Measurements from ENCODE around the gene CD83.
A peak's percentile ranks its signal among the peaks of the same experiment; 100 is the strongest.

CD83 gene

DNA sequence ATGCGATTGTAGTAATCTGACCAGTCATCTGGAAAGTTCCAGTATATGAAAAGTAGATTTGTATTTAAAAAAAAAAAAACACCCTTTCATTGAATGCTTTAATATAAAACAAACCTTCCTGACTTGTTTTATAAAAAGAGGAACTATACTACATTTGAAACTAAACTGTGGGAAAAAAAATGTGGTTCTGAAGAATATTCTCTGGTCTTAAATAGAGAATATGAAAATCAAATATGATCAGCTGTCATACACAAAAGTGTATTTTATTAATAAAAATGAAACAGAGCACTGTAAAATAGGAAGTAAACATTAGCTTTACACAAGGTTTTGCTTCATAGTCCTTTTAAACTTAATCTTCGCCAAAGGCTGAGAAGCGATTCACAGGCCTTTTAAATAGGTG lies 25.3 kb upstream of the CD83 start:
- no peak for DNase-seq

DNA sequence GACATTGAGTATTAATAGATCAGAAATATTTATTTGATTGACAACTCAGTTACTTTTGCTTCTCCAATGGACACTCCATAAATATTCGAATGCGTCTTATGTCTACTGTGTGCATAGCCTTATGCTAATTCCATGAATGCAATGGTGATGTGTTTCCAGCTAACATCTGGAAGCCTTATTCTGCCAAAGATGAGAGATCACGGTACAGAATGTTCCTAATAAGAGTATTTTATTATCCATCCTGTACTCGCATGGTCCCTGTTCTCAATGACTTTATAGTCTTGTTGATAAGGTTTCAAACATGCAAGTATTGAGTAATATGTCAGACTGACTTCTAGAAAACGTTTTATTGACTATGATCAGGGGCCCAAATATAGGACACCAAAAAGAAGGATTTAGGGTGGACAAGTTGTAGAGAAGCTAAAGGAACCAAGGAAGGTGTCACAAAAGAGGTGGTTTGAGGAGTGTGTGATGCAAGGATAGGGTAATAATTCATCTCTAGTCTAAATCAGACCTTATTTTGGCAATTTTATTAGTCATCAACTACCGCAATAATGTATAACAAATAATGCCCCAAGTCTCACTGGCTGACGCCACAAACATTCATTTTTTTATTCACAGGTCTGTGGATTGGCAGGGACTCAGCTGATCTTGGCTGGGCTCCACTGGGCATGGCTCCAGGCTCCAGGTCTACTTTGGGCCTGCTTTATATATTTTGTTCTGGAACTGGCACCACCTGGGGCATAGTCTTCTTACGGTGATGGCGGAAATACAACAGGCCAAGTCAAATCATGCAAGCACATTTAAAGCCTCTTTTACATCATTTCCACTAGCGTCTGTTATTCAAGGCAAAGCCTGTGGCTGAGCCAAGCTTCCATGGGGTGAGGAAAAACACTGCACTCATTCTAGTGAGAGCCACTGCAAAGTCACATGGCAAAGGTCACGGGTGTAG lies 24.5 kb upstream of the CD83 start:
- DNase-seq: no peak

DNA sequence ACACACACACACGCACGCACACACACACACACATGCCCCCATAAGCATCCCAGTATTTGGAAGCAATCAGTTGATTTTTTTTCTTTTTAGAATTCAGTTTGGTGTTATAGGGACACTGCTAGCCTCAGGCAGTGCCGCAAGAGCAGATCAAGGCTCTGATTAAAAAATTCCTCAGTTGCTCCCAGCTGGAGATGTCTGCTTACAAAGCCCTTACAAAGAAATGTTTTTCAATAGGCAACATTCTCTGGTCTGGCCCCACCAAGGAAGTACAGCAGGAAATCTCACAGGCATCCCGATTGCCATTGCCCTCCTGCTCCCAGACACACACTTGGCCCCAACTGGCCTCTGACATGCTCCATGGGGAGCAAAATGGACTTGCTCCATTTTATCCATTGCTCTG lies 22.9 kb upstream of the CD83 start:
- no peak for DNase-seq

GRCh38 chr6:14095437-14095836 lies 22.1 kb upstream of the CD83 start:
- no peak for DNase-seq

DNA sequence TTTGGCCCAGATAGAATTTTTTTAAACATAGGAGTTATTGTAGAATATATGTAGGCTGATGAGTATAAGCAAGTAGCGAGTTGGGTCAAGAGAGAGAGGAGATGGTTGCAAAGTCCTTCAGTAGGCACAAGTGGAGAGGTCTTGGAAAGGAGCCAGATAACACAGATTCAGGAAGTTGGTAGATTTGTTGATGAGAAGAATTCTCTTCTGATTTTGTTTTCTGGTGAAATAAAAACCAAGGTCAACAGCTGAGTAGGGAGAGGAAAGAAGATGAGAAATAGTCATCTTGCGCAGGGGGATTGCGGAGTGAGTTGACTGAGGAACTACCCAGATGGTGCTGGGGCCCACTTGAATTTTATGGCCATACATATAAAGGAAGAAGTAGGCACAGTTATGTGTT lies 17.4 kb upstream of the CD83 start:
- no peak for DNase-seq

- DNase-seq: no peak
Observed at GRCh38 chr6:14100966-14101365, 16.6 kb upstream of the CD83 start.

DNA sequence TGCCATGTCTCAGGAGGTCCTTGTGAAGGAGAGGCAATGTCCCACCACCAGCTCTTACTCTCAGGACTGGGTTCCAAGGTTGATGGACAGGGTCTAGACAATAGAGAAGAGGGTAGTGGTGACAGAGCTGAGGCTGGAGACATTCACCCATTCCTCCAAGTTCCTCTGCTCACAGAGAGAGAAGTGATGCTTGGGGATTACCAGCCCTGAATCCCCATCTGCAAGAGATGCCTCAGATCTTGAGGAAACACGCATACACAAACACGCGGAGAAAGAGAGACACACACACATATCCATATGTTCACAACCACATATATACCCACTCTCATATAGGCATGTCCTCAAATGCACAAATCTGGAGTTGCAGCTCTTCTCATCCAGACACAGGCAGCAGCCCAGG lies 15.2 kb upstream of the CD83 start:
- no peak for DNase-seq

GRCh38 chr6:14105547-14105946 lies 12.0 kb upstream of the CD83 start:
- DNase-seq: no peak

GRCh38 chr6:14107000-14107399 lies 10.6 kb upstream of the CD83 start:
- DNase-seq: no peak

DNA sequence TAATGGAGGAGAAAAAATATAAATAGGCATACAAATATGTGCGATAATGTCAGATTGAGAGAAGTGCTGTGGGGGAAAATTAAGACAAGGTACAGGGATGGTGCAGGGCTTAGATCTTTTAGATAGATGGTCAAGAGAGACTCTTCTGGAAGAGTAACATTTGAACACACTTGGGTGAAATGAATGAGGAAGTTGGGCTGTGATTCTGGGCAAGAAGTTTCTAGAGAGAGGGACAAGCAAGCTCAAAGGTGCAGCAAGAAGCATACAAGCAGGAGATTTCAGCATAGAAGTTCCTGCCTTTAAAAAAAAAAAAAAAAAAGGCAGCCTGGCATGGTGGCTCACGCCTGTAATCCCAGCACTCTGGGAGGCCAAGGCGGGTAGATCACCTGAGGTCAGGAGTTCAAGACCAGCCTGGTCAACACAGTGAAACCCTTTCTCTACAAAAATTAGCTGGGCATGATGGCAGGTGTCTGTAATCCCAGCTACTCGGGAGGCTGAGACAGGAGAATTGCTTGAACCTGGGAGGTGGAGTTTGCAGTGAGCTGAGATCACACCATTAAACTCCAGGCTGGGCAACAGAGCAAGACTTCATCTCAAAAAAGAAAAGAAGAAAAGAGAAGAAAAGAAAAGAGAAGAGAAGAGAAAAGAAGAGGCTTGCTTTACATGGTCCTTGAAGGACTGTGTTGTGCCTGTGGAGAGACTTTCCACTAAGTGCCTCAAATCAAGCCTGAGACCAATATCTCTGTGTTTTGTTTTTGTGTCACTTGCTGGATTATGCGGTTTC lies 9.7 kb upstream of the CD83 start:
- DNase-seq: no peak

DNA sequence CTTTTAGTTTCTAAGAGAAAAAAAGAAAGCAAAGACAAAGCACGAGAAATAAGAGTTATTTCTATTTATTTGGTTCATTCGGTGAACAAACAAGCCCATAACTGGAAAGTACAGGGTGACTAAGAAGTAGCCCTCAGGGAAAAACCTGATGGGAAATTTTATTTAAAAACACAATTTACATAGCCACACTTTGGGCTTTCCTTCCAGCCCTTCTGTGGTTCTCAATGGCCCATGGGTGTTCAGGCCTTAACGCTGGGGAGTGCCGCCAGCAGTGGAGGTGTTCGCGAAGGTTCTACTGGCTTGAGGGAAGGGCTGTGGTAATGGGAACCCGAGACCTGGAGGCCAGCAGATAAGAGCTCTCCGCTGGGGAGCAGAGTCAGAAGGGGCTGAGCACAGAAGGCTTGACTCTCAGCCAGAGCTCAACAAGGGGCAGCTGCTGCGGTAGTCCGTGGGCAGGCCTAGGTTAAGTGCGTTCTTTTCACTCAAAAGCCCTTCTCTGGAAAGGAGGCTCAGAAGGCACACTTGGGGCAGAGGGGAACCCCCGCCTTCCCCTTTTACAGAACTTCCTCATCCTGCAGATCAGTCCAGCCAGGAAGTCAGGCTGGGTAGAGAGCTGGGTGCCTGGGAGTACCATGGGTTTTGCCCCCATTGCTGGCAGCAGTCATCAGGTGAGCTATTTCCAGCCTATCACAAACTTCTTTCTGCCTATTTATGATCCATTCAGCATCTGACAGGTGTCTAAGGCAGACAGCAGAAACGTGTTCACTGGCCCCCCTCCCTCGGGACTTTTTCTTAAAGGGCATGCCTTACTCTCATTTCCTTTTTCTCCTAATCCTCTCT lies 8.8 kb upstream of the CD83 start:
- DNase-seq: peak; percentile 53

- DNase-seq: no peak
Observed at GRCh38 chr6:14109411-14109826, 8.2 kb upstream of the CD83 start.

DNA sequence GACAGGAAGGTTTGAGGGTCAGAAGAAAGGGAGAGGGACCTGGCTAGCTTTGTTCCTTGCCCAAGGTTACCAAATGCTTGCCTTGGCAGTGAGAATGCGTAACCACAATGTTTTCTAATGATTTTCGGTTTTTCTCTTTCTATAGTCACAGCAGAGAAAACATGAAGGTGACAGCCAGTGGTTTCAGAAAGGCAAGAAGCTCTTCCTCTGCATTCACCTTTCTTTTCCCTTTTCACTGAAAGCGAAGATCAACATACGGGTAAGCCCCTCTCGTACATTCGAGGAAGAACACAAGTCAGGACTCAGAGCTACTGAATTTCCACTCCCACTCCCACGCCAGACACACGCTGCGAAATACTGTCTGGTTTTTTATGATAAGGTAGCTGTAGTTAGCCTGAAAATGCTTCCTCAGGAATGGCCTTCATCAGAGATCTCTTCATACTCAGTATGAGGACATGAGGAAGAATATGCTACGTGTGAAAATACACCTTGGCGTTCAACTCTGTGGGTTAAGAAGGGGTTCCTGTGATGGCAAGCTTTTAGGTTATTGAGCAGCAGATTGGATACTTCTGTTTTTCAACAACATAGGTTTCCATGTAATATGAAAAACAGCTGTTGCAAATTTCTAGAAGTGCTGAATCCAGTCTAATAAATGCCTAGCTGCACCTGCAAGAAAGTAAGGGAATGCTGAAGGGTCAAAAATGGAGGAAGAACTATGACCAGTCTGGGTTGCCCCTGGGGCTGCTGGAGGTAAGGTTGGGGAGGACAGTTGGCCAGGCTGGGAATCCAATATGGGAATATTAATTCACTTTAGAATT lies 7.4 kb upstream of the CD83 start:
- DNase-seq: no peak

DNA sequence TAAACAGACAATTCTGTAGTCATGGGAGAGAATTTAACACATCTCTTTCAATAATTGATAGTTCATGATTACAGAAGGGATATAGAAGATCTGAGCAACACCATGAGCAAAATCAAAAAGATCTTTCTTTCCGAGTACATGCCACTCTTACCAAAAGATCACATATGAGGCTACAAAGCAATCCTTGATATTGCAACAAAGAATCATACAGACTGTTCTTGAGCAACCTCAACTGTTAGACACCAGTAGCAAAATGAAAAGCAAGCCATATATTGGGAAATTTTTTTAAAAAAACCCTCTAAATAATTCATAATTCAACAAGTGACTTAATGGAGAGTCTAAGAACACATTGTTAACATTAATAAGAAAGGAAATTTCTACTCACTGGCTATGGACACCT lies 3.6 kb upstream of the CD83 start:
- no peak for DNase-seq

DNA sequence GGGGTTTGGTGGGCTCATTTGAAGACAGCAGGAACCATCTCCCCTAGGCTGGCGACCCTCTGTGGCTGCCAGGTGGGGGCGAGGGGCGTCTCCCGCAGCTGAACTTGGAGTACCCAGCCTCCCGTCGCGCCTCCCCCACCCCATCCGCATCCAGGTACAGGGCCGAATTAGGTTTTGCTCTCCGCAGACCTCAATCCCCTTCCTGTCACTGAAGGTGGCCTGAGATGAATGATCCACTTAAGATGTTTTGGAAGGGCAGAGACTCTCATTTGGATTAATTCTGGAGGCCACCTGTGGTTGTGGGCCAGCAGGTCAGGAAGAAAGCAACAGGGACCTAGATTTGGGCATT lies 493 bp downstream of the CD83 start:
- DNase-seq: no peak

DNA sequence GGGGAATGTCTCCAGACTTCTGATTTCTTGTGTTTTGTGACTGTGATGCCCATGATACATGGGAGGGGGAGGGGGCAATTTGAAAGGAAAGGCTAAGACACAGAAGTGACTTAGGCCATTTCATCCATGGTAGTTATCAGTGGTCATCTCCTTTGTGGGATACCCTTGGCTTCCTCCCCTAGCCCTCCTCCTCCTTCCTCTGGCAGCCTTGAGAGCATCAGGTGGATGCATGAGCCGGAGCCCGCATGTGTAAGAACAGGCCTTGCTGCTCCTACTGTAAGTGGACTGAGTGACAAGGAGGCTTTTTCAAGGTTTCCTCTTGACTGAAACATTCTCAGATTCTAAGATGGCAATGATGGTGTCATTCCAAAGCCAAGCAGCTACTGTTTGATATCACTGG lies 874 bp downstream of the CD83 start:
- no peak for DNase-seq

DNA sequence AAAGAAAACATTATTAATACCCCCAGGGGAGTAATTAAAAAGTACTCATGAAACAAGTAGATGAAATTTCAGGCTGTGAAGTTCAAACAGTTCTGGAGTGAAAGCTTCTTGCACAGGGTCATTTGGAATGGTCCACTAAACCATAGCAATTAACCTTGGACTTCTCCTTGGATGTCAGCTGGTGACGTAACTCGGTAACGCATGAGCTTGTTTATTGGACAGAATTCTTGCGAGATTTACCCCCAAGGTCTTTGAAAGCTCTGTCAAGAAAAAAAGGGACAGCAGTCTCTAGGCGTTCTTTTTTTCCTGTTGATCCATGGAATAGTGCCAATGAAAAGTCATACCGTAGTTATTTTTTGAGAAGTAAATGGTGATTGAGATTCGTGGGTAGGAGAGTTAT lies 2.2 kb downstream of the CD83 start:
- DNase-seq: no peak

GRCh38 chr6:14120546-14120945 lies 3.0 kb downstream of the CD83 start:
- no peak for DNase-seq

- no peak for DNase-seq
Observed at GRCh38 chr6:14121936-14122344, 4.4 kb downstream of the CD83 start.

DNA sequence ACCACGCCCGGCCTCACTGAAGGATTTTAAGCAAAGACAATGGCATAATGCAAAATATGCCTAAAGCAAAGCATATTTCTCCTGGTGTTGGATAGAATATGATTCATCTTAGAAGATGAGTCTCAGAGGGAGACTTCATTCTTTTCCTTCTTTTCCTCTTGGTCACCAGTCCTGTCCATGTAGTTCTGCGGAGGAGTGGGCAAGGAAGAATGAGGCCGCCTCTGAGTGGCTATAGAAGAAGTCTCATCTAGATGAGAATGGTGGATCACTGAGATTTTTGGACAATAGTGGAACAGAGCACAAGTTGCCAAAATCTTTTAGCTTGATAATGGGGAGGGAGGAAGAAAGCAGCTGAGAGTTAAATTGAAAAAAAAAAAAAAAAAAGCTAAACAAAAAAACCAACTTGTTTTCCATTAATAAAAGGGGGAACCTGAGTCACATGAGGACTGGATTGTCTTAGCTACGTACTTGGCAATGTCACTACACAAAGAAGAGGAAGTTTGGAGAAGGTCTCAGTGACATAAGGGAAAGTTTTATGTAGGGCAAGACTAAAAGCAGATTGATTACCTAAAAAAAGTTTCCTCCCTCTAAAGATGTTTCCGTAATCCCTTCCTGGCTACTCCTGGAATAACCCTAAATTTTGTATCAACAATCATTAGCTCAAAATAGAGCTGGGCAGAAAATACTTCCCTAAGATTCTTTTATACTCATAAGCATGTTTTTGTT lies 6.0 kb downstream of the CD83 start:
- DNase-seq: no peak

GRCh38 chr6:14125346-14125745 lies 7.8 kb downstream of the CD83 start:
- no peak for DNase-seq

DNA sequence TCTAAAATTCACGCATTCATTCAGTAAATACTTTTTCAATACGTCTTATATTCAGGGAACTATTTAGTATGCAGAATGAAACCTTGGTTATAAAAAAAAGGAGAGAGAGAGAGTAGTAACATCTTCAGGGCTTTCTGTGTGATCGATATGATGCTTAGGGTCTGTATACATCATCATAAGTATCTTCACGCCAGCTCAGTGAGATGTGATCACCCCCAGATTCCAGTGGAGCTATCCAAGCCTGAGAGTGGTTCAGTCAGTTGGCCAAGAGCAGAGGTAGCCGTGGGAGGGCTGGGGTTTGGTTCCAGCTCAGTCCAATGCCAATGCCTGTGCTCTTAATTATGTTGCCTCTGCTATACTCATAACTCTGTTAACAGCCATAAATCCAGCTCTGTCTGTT lies 8.6 kb downstream of the CD83 start:
- DNase-seq: no peak

All from CD4-positive, alpha-beta T cell treated with Interleukin-17A for 1 hour (primary cell).